HG03575 (cell line): ENCODE measurements around the gene ALDH1L1.

Experiments used
- ATAC-seq: cut with Tn5 transposase; IDR thresholded peaks from one replicate; pipeline ENCODE4 v1.9.1; 2021; ENCODE audit not compliant: unreplicated experiment, insufficient number of reproducible peaks, low FRiP score; ENCODE audit errors: extremely low read depth

Gene ALDH1L1

DNA sequence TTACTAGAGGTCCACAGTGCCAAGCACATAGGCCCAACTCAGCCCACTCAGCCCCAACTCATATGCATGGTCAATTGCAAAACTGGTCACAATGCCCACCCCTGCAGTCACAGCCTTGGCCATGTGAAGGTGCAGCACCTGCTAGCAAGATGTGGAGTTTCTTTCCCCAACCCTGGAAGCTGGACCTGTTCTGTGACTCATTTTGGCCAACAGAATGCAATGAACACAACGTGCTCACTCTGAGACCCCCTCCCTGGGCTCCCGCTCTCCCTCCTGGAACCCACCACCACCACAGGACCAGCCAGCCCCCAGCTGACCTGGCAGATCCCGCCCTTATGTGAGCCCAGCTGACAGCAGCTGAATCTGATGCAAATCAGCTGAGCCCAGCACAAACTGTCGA lies 34.4 kb downstream of the ALDH1L1 start:
- ATAC-seq, result no peak

DNA sequence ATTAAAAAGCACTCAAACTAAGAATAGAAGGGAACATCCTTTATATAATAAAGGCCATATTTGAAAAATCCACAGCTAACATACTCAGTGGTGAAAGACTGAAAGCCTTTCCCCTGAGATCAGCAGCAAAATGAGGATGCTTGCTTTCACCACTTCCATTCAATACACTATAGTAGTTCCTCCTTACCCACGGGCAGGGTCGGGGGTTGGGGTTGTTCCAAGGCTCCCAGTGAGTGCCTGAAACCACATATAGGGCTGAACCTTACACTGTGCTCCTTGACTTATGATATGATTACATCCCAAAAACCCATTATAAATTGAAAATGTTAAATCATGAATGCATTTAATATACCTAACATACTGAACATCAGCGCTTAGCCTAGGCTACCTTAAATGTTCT lies 37.7 kb downstream of the ALDH1L1 start:
- ATAC-seq, result no peak

DNA sequence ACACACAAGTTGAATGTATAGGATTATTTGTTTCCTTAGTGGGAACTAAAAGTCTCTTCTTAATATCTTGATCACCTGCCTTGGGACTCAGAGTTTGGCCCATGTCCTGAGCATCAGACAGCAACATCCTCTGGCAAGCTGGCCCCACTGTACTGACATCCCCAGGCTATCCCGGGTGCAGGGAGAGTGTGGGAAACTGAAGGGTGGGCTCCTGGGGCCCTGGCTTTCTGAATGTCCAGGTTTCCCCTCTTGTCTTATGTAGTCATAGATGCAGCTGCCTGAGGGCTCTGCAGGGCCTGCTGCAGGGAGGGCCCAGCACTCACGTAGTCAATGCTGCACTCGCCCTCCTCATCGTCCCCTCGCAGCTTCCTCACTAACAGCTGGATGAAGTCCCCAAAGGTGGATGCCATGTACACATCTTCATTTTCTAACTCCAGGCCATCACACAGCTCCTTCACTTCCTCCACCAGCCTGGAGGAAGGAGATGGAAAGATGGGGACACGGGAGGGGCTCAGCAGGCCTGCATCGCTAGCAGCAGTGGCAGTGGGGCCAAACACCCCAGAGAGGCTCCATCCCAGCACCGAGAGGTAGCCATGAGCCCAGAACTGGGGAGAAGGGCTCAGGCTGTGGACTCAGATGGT lies 42.8 kb downstream of the ALDH1L1 start:
- ATAC-seq, result no peak

DNA sequence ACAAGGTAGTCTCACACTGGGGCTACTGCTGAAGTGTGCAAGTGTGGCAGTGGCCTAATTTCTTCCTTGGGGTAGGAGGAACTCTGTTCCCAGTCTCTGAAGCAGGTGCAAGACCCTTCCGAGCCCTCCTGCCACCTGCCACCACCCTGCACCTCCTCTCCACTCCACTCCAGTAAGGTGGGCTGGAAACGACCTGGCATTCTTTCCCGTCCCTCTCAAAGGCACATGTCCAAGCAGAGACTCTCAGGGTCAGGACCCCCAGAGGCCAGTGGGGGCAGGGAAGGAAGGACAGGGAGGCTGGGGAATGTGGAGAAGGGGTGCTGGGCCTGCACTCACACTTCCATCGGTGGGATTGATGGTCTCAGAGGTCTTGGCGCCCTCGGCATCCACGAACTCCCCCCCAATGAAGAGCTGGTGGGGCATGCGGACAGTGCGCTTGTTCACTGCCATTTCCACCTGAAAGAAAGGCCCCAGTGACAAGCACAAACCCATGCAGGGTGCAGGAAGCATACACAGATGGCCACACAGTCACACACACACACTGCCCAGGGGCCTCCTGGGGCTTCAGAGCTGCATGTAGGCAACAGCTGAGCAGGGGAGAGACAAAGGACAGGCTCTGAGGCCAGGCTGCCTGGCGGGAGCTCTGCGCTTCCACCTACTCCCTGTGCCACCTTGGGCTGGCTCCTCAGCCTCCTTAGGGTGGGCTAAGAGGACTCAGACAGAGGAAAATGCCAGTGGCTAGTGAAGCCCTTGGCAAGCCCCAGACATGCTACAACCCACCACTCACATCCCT lies 43.8 kb downstream of the ALDH1L1 start:
- no peak for ATAC-seq

DNA sequence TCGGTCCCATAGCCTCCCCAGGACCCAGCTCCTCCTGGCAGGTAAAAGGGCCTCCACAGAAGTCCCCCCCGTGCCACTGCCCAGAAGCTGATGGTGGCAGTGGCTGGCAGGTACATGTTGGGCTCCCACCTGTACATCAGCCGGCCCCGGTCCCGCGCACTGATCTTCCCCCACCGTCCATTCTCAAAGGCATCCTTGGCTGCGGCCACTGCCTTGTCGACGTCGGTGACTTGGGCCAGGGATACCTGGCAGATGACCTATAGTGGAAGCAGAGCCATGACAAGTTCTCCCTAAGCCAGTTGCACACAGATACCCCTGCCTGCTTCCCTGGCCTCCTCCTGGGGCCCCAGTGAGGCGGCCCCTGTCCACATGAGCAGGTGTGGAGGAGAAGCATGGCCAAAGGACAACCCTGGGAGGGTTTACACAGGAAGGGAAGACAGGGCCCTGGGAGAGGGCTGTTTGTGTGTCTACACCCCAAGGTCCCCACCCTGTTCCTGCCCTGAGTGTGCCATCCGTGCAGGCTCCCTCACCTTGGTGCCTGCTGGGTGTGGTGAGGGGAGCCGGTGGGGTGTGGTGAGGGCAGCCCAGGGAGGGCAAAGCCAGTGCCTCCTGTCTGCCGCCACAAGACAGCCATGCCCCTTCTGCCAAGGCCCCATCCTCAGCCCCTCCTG lies 44.8 kb downstream of the ALDH1L1 start:
- no peak for ATAC-seq

DNA sequence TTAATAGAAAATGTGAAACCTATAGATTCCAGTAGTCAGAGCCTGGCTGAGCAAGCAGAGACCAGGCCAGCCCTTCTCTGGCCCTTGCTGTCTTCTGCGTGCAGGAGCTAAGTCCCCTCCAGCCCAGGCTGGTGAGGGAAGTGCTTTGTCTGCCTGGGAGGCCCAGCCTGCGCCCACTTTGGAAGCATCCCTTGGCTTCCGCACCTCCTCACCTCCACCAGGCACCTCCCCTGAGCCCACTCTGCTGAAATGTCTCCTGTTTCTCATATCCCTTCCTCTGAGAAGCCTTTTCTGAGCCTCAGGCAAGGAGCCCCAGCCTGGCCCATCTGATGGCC lies 45.3 kb downstream of the ALDH1L1 start:
- ATAC-seq, result no peak

DNA sequence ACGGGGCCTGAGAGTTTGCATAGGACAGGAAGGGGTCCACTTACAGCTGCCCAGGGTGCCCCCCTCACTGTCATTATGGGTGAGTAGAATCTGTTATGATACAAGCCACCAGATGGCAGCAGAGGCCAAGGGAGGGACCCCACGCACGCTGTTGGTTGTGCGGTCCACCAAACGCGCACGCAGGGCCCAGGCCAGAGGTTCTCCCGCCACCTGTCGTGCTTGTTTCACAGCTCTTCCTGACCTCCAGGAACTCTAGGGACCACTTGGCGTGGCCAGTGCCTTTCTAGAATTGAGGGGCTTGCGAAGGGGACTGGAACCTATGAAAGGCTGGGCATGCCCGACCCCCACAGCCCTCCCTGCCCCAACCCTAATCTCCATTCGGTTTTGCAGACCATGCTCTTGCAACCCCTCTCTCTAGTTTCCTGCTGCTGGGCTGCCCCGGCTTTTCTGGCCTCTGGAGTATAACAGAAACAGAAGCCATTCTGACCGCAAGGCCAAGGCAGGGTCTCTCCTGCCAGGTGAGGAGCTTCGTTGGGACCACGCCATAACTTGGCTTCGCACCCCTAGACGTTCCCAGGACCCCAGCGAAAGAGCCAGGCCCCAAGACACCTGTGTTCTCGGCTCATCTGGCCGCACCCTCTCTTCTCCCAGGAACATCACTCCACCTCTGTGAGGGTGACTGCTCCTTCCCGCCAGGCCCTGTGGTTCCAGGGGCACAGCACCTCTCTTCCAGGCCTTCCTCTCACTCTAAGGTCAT lies 46.0 kb downstream of the ALDH1L1 start:
- no peak for ATAC-seq

DNA sequence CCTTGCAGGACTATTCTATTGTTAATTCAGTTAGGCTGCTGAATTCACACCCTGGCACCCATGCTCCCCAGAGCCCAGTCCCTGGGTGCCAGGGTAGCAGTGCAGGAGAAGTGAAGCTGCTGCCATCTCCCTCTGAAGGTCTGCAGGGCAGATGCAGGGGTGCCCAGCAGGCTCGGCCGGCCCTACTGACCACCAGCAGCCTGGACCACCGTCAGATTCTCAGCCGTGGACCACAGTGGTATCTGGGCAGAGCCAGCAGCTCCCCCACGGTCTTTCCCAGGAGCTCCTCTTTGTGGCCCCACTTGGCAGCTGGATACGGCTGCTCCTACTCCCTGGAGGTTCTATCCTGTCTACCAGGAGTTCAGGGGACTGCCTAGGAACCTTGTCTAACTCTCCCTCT lies 46.8 kb downstream of the ALDH1L1 start:
- no peak for ATAC-seq

DNA sequence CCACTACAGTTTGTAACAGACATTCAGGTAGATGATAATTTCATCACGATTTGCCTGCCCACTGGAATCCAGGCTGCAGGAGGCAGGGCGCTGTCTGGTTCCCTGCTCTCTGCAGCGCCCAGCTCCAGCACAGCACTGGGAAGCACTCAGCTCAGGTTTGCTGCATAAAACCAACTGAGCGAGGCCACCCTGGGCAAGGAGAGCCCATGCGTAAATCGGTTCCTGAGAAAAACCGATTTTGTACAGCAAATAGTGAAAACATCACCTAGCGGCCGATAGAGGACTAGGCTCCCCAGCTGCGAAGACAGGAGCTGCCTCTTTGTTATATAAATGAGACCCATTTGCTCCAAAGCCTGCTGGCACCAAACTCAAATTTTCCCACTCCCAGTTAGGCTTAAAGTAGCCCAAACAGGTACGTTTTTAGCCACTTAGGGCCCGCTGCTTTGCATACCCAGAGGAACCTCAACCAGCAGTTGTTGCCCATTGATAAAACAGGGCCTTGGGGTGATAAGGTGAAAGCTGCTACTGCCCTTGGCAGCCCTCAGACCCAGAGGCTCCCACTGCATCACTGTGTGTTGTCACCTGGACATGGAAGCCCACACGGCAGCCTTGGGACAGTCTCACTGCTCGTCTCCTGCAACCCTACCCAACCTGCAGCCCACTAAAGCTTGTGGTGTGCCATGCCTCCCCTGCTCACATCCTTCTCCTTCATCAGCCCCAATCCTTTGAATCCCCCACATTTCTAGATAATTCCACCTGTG lies 47.5 kb downstream of the ALDH1L1 start:
- ATAC-seq, result no peak

DNA sequence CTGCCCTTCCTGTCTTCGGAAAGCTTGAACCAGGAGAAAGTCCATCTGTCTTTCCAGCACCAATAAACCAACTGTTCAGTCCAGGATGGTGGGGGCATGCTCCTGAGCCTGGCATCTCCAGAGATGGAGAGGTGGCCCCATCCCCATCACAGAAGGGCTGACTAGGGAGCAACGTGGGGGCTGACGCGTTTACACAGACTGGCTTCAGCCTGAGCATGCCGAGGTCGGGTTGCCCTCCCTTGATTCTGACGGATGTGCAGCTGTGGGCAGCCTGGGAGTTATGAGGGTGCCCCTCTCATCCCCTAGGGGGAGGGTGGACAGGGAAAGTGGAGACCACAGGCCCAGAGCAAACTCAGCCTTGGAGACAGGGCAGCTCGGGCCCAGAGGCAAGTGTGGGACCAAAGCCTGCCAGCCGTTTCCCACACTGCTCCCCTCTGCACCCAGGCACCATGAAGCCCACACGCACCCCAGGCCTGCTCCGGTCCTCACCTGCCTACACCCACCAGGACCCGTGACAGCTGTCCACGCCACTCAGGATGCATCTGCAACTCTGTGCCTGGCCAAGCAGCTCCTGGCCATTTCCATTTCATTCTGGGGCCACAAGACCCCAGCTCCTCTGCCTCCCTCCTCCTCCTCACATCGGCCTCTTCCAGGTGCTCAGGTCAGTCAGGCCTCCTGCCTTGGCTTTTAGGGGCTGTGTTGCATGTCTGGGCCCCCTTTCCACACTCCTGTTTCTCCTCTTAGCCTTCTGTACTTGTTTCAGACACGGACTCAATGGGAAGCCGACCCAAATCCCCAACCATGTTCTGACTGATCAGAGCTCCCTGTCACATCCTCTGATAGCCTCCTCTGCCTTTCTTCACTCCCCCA lies 48.3 kb downstream of the ALDH1L1 start:
- ATAC-seq, result no peak

DNA sequence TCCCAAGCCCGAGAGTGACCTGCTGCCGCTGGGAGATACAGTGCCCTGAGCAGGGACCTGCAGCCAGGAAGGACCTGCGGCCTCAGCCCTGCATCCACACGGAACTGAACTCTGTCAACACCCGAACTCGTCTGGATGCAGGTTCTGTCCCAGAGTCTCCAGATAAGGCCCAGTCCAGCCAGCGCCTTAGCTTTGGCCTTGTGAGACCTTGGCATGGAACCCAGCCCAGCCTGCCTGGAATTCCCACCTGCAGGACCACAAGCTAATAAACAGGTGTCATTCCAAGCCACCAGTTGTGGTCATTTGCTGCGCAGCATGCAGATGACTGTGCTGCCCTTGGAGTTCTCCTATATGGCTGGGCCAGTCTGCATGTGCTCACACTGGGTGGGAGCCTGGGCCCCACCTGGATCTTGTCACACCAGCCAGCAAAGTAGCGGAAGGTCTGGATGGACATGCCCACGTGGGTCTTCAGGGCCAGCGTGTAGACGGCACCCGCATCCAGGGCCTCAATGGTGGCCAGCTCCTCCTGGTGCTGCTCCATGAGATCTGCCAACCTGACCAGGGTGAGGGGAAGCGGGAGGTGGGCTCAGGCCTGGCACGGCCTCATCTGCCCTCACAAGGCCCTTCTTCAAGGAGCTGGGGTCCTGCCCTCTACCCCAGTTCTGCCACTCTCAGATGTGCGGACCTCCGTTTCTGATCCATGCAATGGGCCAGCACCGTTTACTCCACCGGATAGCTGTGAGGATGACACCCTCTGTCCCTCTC lies 49.2 kb downstream of the ALDH1L1 start:
- no peak for ATAC-seq

DNA sequence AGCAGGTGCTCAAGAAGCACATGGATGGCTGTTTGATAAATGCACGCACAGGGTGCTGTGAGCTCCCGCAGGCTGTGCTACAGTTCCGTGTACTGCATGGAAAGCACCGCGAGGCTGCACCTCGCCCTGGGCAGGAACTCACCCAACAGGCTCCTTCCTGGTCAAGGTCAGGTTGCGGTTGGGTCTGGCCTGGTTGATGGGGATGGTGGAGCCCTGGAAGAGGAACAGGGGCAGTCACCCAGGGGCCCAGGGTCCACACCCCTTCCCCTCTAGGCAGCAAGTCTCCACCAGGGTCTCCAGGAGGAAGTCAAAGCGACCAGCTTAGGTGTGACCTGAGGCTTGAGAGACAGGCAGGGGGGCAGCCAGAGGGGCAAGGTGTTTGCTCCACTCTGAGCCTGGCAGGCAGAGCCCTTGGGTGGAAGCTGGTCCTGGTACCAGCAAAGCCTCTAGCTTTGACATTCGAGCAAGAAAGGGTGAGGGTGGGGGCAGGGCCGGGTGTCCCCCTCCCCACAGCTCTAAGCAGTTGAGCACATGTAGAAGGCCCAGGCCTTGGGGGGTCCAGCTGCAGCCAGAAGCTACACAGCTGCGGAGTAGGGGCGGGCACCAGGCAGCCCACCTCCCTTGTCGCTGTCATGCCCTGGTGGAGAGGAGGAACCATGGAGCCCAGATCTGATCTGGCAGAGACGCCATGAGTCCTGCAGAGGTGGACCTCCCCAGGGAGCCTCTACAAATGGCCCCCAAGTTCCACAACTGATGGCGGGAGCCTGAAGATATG lies 50.1 kb downstream of the ALDH1L1 start:
- no peak for ATAC-seq

DNA sequence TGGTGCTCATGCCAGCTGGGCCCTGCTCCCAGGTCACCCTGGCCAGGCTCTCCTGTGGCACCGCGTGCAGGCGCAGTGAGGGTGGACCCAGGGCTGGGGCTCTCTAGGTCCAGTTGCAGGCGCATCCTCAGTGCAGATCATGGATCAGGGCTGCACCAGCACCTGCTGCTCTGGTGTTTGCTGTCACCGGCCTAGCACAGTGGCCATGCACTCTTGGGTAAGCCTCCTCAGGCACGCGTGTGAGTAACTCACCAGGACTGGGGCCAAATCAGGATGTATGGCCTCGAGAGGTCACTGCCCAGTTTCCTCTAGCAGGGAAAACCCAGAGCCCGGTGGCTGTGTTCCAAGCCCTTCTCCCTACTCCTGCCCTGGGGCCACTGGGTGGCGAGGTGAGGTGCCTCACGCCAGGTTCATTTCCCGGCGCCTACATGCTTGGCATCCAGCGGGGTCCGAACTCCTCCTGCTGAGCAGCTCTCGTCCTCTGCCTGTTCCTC lies 50.9 kb downstream of the ALDH1L1 start:
- no peak for ATAC-seq

DNA sequence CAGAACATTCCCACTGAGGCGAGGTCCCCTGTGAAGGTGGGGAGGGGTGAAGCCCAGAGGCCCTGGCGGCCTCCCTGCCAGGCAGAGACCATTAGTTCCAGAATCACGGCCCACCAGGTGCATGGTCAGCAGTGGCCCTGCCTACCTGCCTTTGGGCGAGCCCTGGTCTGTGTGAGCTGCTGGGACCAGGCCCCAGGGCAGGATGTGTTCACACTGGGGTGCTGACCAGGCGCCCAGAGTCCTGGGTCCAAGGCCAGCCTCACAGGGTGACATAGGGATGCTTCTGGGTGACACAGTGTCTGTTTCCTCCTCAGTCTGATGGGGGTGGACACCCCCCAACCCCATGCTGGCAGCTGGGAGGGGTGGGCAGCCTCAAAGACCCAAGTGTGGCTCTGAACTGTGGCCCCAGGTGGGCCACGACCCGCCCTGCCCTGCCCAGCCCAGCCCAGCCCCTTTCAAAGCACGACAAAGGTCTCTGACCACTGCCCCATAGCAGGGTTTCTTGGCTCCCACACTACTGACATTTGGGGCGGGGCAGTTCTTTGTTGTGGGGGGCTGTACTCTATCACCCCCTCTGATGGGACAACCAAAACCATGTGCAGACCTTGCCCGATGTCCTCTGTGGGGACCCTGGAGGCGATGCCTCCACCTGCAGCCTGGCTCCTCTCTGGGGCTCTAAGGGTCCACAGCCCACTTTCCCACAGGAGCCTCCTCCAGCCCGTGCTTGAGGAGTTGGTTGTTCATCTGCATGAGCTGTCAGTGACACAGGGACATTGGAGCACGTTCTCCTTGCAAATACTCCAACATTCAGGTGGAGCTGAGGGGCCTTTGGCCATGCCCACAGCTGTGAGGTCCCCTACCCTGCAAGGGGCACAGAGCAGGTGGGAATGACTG lies 51.6 kb downstream of the ALDH1L1 start:
- ATAC-seq, result no peak

DNA sequence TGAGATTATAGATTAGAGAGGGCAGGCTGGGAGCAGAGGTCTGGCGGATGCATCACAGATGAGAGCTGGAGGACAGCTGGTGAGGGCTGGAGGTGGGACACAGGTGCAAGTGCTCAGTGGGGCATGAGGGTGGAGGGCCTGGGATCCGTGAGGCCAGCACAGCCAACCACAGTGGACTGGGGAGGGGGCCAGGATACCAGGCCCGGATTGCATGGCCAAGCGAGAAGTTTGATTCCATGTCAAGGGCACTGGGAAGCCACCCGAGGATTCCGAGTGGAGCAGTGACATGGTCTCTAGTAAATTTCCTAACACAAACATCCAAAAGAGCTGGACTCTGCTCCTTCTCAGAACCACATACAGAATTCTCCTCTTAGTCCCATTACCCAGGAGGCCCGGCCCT lies 52.5 kb downstream of the ALDH1L1 start:
- ATAC-seq, result no peak

DNA sequence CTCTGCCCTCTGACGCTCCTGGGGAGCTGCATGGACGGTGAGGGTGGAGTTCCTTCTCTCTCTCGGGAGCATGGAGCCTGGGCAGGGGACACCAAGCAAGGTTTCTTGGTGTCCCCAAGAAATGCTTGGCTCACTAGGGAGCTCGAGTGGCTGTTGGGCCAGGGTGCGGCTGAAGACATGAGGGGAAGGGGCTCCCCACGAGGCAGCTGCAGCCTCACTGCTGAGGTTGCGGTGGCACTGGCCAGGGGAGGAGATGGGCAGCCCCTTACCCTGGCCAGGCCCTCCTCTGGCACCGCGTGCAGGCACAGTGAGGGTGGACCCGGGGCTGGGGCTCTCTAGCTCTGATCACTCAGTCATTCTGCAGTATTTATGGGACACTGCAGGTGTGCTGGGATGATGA lies 52.9 kb downstream of the ALDH1L1 start:
- no peak for ATAC-seq
